GM23248 (cell line): Measurements from ENCODE around the gene EFNA2. TPM values are rescaled to one million over a fixed set of nuclear protein-coding genes. Genes with fewer than 3 reads are reported as not detected.

ENCODE experiments used
- DNase-seq: peaks from one replicate; pipeline ENCODE4 v3.0.0-alpha.2; 2015
- H2AFZ ChIP-seq: fragments of 200-600 bp; sonication (generic); 2 replicates; pipeline ENCODE4 v1.6.1; 2016; ENCODE audit warnings: antibody characterized with exemption
- H3F3A ChIP-seq: fragments of 200-600 bp; sonication (generic); 2 replicates; pipeline ENCODE4 v1.6.1; 2016; ENCODE audit warnings: mild to moderate bottlenecking, antibody characterized with exemption, mixed run types; ENCODE audit not compliant: insufficient read depth
- H3K27ac ChIP-seq: fragments of 200-600 bp; sonication (generic); 2 replicates; pipeline ENCODE4 v1.5.1; 2016; ENCODE audit warnings: mild to moderate bottlenecking
- H3K27me3 ChIP-seq: fragments of 200-600 bp; sonication (generic); replicated peaks from 2 replicates; pipeline ENCODE4 v1.6.1; 2016; ENCODE audit warnings: mild to moderate bottlenecking; ENCODE audit not compliant: insufficient read depth
- H3K36me3 ChIP-seq: fragments of 200-600 bp; sonication (generic); 2 replicates; pipeline ENCODE4 v1.6.1; 2016; ENCODE audit warnings: low read depth, mild to moderate bottlenecking
- H3K4me1 ChIP-seq: fragments of 200-600 bp; sonication (generic); 2 replicates; pipeline ENCODE4 v1.6.1; 2016; ENCODE audit warnings: mild to moderate bottlenecking; ENCODE audit not compliant: insufficient read depth
- H3K4me2 ChIP-seq: fragments of 200-600 bp; sonication (generic); one replicate; pipeline ENCODE4 v1.6.1; 2016; ENCODE audit warnings: mild to moderate bottlenecking; ENCODE audit not compliant: unreplicated experiment
- H3K4me3 ChIP-seq: fragments of 200-600 bp; sonication (generic); 2 replicates; pipeline ENCODE4 v1.5.1; 2016; ENCODE audit warnings: mild to moderate bottlenecking
- H3K79me2 ChIP-seq: fragments of 200-600 bp; sonication (generic); 2 replicates; pipeline ENCODE4 v1.6.1; 2016; ENCODE audit warnings: mild to moderate bottlenecking; ENCODE audit not compliant: insufficient read depth
- H3K9ac ChIP-seq: fragments of 200-600 bp; sonication (generic); 2 replicates; pipeline ENCODE4 v1.6.1; 2016; ENCODE audit warnings: mild to moderate bottlenecking
- H3K9me2 ChIP-seq: fragments of 200-600 bp; sonication (generic); 2 replicates; pipeline ENCODE4 v1.6.1; 2016; ENCODE audit warnings: mixed run types, mild to moderate bottlenecking, moderate library complexity; ENCODE audit not compliant: insufficient read depth
- H3K9me3 ChIP-seq: fragments of 200-600 bp; sonication (generic); one replicate; pipeline ENCODE4 v1.6.1; 2017; ENCODE audit warnings: low read depth
- H4K20me1 ChIP-seq: fragments of 200-600 bp; sonication (generic); 2 replicates; pipeline ENCODE4 v1.6.0; 2016; ENCODE audit not compliant: insufficient read depth
- EZH2 ChIP-seq: fragments of 200-600 bp; sonication (generic); IDR thresholded peaks from 2 replicates; pipeline ENCODE4 v1.6.1; 2018; ENCODE audit warnings: antibody characterized with exemption, mild to moderate bottlenecking; ENCODE audit not compliant: insufficient read depth, poor library complexity, severe bottlenecking
- EZH2phosphoT487 ChIP-seq: fragments of 200-600 bp; sonication (generic); IDR thresholded peaks from 2 replicates; pipeline ENCODE4 v1.6.1; 2018; ENCODE audit warnings: antibody characterized with exemption, moderate library complexity, mild to moderate bottlenecking, low read depth; ENCODE audit not compliant: insufficient read depth
- WGBS, 2 experiments: methylation state at CpG; one replicate each; pipeline ENCODE4 v1.1.6; 2015 to 2017; ENCODE audit warnings: low lambda C conversion rate in 2 of 2, low coverage in 1 of 2; ENCODE audit errors: missing lambda C conversion rate in 2 of 2; 5-methylcytosine and 5-hydroxymethylcytosine counted together
- in situ Hi-C: fragments of 300-500 bp; cut with MboI; formaldehyde crosslinking; loops from 2 replicates; pipeline ENCODE4 v1.15.0; 2020
- polyA plus RNA-seq: library from polyadenylated mRNA; unstranded; fragments of >200 nt; fragmentation: Nextera tagmentation; extraction: Ambion mirVana; gene quantifications from 2 replicates; pipeline ENCODE4 v1.2.1, GENCODE V29; 2016
- total RNA-seq: library from RNA; depleted of rRNA; stranded (reverse); fragments of >200 nt; shearing (Covaris generic); gene quantifications from 2 replicates; pipeline ENCODE4 v1.2.3, GENCODE V29; 2014

EFNA2 gene
- total and polyA plus RNA-seq, 2 experiments from 2014 or later, result not detected

- Histone ChIP-seq H3K27me3 (no peaks in the 10 kb centered on the region), H3K9me2 (no peaks in the 10 kb centered on the region), H3K36me3 (no peaks in the 10 kb centered on the region), H3K79me2 (peaks cover 31% of the 10 kb centered on the region), H3K4me2 (peak within 1 kb of the TSS; percentile 78), H3K4me3 (peak within 1 kb of the TSS; percentile 81), H2AFZ (peak within 1 kb of the TSS; percentile 73), H3K27ac (peak within 1 kb of the TSS; percentile 61), H3F3A (peaks cover 27% of the 10 kb centered on the region), H4K20me1 (no peaks in the 10 kb centered on the region), H3K9me3 (no peaks in the 10 kb centered on the region), H3K9ac (peak within 1 kb of the TSS; percentile 87), H3K4me1 (peaks cover 32% of the 10 kb centered on the region)
- DNase-seq, result peak; percentile 98
- 1 to 2% methylated on average over 60 to 65 of the region's 79 CpGs for WGBS, 2 experiments
- in situ Hi-C loops, result no loop called here
- no peak for TF ChIP-seq EZH2
Observed at GRCh38 chr19:1241417-1242095, 44.1 kb upstream of the EFNA2 start, which contains the start of gene ATP5F1D. TSS of gene ATP5F1D (plus strand) at chr19:1241751. CDS start at chr19:1241851, 100 bp downstream.

GRCh38 chr19:1243768-1244692 is 41.6 kb upstream of the EFNA2 start:
- 27 to 42% methylated on average over 17 to 33 of the region's 33 CpGs for whole genome bisulfite sequencing, 2 experiments
- H3K79me2 ChIP-seq, result peaks cover 31% of the 10 kb centered on the region
- no peaks in the 10 kb centered on the region for H3K9me2 ChIP-seq
- H3K4me2 ChIP-seq, result peak overlapping the region; percentile 78
- no peak overlapping the region for H2AFZ ChIP-seq
- H3K36me3 ChIP-seq, result no peaks in the 10 kb centered on the region
- no peaks in the 10 kb centered on the region for H3K27me3 ChIP-seq
- H3K27ac ChIP-seq, result peak overlapping the region; percentile 67
- no peaks in the 10 kb centered on the region for H4K20me1 ChIP-seq
- peak overlapping the region; percentile 87 for H3K9ac ChIP-seq
- DNase-seq, result peak; percentile 94
- in situ Hi-C loops, result no loop called here
- peaks cover 37% of the 10 kb centered on the region for H3K4me1 ChIP-seq
- H3K4me3 ChIP-seq, result peak overlapping the region; percentile 59
- H3F3A ChIP-seq, result peaks cover 25% of the 10 kb centered on the region
- no peak for TF ChIP-seq EZH2
- no peak for TF ChIP-seq EZH2phosphoT487
- H3K9me3 ChIP-seq, result no peaks in the 10 kb centered on the region

- peaks cover 1% of the 10 kb centered on the region; the same call in 1 of the 2 replicates for H3K36me3 ChIP-seq
- peak overlapping the region; percentile 67 for H3K27ac ChIP-seq
- H3K79me2 ChIP-seq, result peaks cover 33% of the 10 kb centered on the region
- WGBS, 2 experiments, result 13% methylated on average over 20 to 30 of the region's 31 CpGs
- H3K9ac ChIP-seq, result peak overlapping the region; percentile 70
- H3K4me2 ChIP-seq, result peak overlapping the region; percentile 77
- peaks cover 18% of the 10 kb centered on the region for H3F3A ChIP-seq
- peak; percentile 65 for DNase-seq
- in situ Hi-C loops, result no loop called here
- no peaks in the 10 kb centered on the region for H4K20me1 ChIP-seq
- peak overlapping the region; percentile 59 for H3K4me3 ChIP-seq
- peaks cover 37% of the 10 kb centered on the region for H3K4me1 ChIP-seq
- H3K9me2 ChIP-seq, result no peaks in the 10 kb centered on the region
- H3K9me3 ChIP-seq, result no peaks in the 10 kb centered on the region
- H2AFZ ChIP-seq, result no peak overlapping the region
- no peaks in the 10 kb centered on the region for H3K27me3 ChIP-seq
- no peak for TF ChIP-seq EZH2phosphoT487
- TF ChIP-seq EZH2, result no peak
Observed at GRCh38 chr19:1244693-1245451, 40.8 kb upstream of the EFNA2 start.
